Left ventricle myocardium inferior (tissue), 1 donor: ENCODE data around the gene MAGT1. TPM values are rescaled to one million over a fixed set of nuclear protein-coding genes. Genes with fewer than 3 reads are reported as not detected.

ENCODE experiments used
- DNase-seq: peaks from one replicate; pipeline ENCODE4 v3.0.0-alpha.2; 2020
- H3K27ac ChIP-seq: fragments of 200-600 bp; replicated peaks from 2 replicates; pipeline ENCODE4 v1.8.0; 2021
- H3K27me3 ChIP-seq: fragments of 200-600 bp; 2 replicates; pipeline ENCODE4 v1.8.0; 2021; ENCODE audit warnings: low read depth
- H3K36me3 ChIP-seq: fragments of 200-600 bp; 2 replicates; pipeline ENCODE4 v1.8.0; 2021
- H3K4me1 ChIP-seq: fragments of 200-600 bp; 2 replicates; pipeline ENCODE4 v1.8.0; 2021
- H3K4me3 ChIP-seq: fragments of 200-600 bp; 2 replicates; pipeline ENCODE4 v1.8.0; 2021; ENCODE audit warnings: mild to moderate bottlenecking, moderate library complexity
- H3K9me3 ChIP-seq: fragments of 200-600 bp; replicated peaks from 2 replicates; pipeline ENCODE4 v1.8.0; 2021
- CTCF ChIP-seq: fragments of 200-600 bp; IDR thresholded peaks from 2 replicates; pipeline ENCODE4 v1.8.0; 2021; ENCODE audit warnings: antibody characterized with exemption, mild to moderate bottlenecking, borderline replicate concordance
- intact Hi-C: fragments of 100-400 bp; cut with micrococcal nuclease; formaldehyde crosslinking; loops from one replicate; pipeline ENCODE4 v1.11.0; 2022
- total RNA-seq: library from RNA; stranded (reverse); fragmentation: NEBNext Ultra II Directional; extraction: Animal tissue kit (Norgen Biotek cat#: 25700); gene quantifications from one replicate; pipeline ENCODE4 v1.2.1, GENCODE V29; 2021
- donor health status: DM: no; HTN: yes; CAD: no; lungs with severe emphysema.

Gene MAGT1
- total RNA-seq, 1 donor from 2014 or later: 54.3 TPM

DNA sequence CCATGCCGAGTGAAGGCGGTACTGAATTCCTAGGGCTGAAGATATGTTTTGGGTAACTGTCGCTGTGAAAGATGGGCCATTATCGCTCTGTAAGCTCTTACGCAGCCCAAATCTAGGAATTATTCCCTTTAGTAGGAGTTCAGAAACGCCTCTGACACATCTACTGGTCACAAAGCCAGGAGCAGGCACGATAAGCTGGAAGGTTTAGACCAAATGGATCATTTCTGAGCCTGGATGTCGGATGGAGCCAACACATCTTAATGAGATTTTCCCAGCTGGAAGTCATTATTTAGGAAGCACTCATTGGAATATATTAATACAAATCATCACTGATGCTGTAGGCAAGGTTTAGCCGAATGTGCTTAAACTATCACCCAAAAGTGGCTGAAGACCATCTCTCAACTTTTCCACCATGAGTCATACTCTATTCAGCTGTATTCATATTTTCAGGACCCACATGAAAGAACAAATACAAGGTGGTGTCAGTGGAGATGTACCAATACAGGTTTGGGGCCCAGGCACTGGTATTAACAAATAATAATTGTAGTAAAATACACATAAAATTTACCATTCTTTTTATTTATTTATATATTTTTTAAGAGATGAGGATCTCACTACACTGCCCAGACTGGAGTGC lies 75.0 kb downstream of the MAGT1 start:
- H3K27me3 ChIP-seq: no peaks in the 10 kb centered on the region
- H3K9me3 ChIP-seq: no peaks in the 10 kb centered on the region
- no peak for TF ChIP-seq CTCF
- intact Hi-C loops: no loop called here
- no peak overlapping the region for H3K27ac ChIP-seq
- H3K4me3 ChIP-seq: no peak overlapping the region
- DNase-seq: no peak
- peaks cover 6% of the 10 kb centered on the region for H3K36me3 ChIP-seq
- no peaks in the 10 kb centered on the region for H3K4me1 ChIP-seq

DNA sequence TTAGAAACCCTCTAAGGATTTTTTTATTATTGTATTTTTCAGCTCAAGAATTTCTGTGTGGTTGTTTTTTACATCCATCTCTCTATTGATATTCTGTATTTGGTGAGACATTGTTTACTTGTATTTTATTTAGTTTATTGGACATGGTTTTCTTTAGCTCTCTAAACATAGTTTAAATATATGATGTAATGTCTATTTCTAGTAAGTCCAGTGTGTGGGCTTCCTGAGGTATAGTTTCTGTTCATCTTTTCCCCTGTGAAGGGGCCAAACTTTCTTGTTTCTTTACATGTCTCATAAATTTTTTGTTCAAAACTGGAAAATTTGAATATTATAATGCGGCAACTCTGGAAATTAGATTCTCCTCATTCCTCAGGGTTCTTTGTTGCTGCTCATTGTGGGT lies 81.0 kb downstream of the MAGT1 start:
- H3K27me3 ChIP-seq: no peaks in the 10 kb centered on the region
- H3K9me3 ChIP-seq: peaks cover 6% of the 10 kb centered on the region
- H3K36me3 ChIP-seq: no peaks in the 10 kb centered on the region
- TF ChIP-seq CTCF: no peak
- intact Hi-C loops: no loop called here
- H3K4me1 ChIP-seq: no peaks in the 10 kb centered on the region
- H3K27ac ChIP-seq: no peak overlapping the region
- no peak for DNase-seq
- no peak overlapping the region for H3K4me3 ChIP-seq

GRCh38 chrX:77802201-77802600 lies 93.0 kb downstream of the MAGT1 start:
- Histone ChIP-seq H3K27ac (no peak overlapping the region), H3K36me3 (no peaks in the 10 kb centered on the region), H3K9me3 (no peaks in the 10 kb centered on the region), H3K4me3 (no peak overlapping the region), H3K27me3 (no peaks in the 10 kb centered on the region), H3K4me1 (no peaks in the 10 kb centered on the region)
- no peak for TF ChIP-seq CTCF
- DNase-seq: no peak
- intact Hi-C loops: no loop called here

DNA sequence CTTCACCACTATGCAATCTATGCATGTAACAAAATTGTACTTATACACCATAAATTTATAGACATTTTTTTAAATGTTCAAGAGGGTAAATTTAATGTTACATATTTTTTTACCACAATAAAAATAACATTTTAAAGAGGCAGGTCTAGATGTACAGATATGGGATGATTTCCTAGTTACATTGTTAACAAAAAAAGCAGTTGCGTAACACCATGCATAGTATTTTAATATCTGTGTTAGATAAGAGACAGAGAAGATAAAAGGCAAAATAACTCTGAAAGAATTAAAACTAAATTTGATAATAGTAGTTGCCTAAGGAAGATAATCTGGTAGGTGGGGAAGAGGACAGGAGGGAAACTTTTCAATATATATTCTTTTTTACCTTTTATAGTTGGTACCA lies 100.1 kb downstream of the MAGT1 start:
- H3K4me1 ChIP-seq: no peaks in the 10 kb centered on the region
- intact Hi-C loops: no loop called here
- no peak overlapping the region for H3K27ac ChIP-seq
- H3K27me3 ChIP-seq: no peaks in the 10 kb centered on the region
- no peak for DNase-seq
- H3K36me3 ChIP-seq: no peaks in the 10 kb centered on the region
- no peak for TF ChIP-seq CTCF
- H3K4me3 ChIP-seq: no peak overlapping the region
- H3K9me3 ChIP-seq: no peaks in the 10 kb centered on the region

DNA sequence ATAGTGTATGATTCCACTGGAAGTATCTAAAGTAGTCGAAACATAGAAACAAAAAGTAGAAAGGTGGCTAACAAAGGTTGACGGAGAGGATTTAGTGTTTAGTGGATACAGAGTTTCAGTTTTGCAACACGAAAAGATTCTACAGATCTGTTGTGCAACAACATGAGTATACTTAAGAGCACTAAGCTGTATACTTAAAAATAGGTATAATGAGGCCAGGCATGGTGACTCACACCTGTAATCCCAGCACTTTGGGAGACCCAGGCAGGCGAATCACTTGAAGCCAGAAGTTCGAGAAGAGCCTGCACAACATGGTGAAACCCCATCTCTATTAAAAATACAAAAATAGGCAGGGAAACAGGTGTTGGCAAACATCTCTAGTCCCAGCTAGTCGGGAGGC lies 101.3 kb downstream of the MAGT1 start:
- no peaks in the 10 kb centered on the region for H3K27me3 ChIP-seq
- no peak for TF ChIP-seq CTCF
- H3K27ac ChIP-seq: no peak overlapping the region
- H3K4me3 ChIP-seq: no peak overlapping the region
- no peaks in the 10 kb centered on the region for H3K4me1 ChIP-seq
- no peaks in the 10 kb centered on the region for H3K36me3 ChIP-seq
- H3K9me3 ChIP-seq: no peaks in the 10 kb centered on the region
- DNase-seq: no peak
- intact Hi-C loops: no loop called here

DNA sequence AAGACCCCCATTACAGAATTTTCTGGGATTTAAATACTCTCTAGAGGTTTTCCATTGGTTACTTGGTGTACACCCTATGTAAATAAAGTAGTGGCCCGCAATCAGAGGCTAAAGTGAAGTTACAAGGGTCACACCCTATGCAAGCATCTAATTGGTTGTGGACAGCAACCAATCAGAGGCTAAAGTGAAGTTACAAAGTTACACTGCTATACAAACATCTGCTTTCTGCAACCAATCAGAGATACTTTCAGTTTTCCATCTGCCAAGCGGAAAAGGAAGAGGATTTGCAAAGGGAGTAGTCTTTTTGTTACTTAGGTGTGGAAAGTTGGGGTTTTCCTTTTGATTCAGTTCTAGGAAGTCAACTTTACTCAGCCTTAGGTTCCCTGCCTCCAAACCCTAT lies 107.2 kb downstream of the MAGT1 start:
- no peak for DNase-seq
- H3K27ac ChIP-seq: peak overlapping the region; percentile 67

More for the DNA sequence above, 107.2 kb downstream of the MAGT1 start:
- no peak for TF ChIP-seq CTCF
- H3K4me1 ChIP-seq: peaks cover 22% of the 10 kb centered on the region
- H3K27me3 ChIP-seq: no peaks in the 10 kb centered on the region
- H3K4me3 ChIP-seq: peak overlapping the region; percentile 48
- intact Hi-C loops: no loop called here
- no peaks in the 10 kb centered on the region for H3K9me3 ChIP-seq
- H3K36me3 ChIP-seq: no peaks in the 10 kb centered on the region
